ENCODE measurements around the gene BMPR1B. TPM values are rescaled to one million over a fixed set of nuclear protein-coding genes. Genes with fewer than 3 reads are reported as not detected.

Gene BMPR1B
- total and polyA plus RNA-seq, 2 of the 8 experiments (the other 6 are each of a cell fraction or from before 2014, with no cell fraction given): 0.14 to 1.1 TPM

- TF ChIP-seq CHD7 (IDR thresholded peaks at IDR 0.05; ENCODE audit: insufficient replicate concordance, low read length) (no peak), ZNF274 (IDR thresholded peaks at IDR 0.05; ENCODE audit: borderline replicate concordance, extremely low read depth, low read length) (no peak), BCL11A (IDR thresholded peaks at IDR 0.05; ENCODE audit: low read depth in 2 of 2, low read length in 2 of 2) (no peak), EGR1 (IDR thresholded peaks at IDR 0.05; ENCODE audit: borderline replicate concordance, low read depth, low read length) (no peak), SIN3A (conservative IDR thresholded peaks at IDR 0.05 in 1 of 2, IDR thresholded peaks at IDR 0.05 in 1 of 2; ENCODE audit: low read depth in 1 of 2, low read length in 2 of 2) (no peak), NRF1 (IDR thresholded peaks at IDR 0.05; ENCODE audit: low read depth, low read length) (no peak), KDM5A (IDR thresholded peaks at IDR 0.05; ENCODE audit: low read length) (no peak), JUN (IDR thresholded peaks at IDR 0.05; ENCODE audit: low read depth, low read length) (no peak), CEBPB (IDR thresholded peaks at IDR 0.05; ENCODE audit: low read depth, low read length) (no peak), RBBP5 (IDR thresholded peaks at IDR 0.05; ENCODE audit: borderline replicate concordance, low read depth, low read length) (no peak)
These were observed 314.1 kb downstream of the BMPR1B start (continued) for GRCh38 chr4:95071851-95072250.

Data from H1 (cell line).